Keratinocyte (primary cell): ENCODE results near the gene CENPP. TPM values are rescaled to one million over a fixed set of nuclear protein-coding genes. Genes with fewer than 3 reads are reported as not detected.

ENCODE experiments used
- DNase-seq: peaks from one replicate; pipeline ENCODE4 v3.0.0-alpha.2; 2011; ENCODE audit warnings: low read depth, missing footprints, low spot score
- FAIRE-seq: peaks from 2 replicates; lab custom pipeline; 2011; peaks lifted over from hg19 to GRCh38; lab: Jason Lieb, UNC
- H2AFZ ChIP-seq: 2 replicates; pipeline ENCODE4 v1.6.0; 2012; ENCODE audit warnings: low read length, control low read depth, inconsistent platforms; ENCODE audit not compliant: control insufficient read depth
- H3K27ac ChIP-seq: 2 replicates; pipeline ENCODE4 v1.5.1; 2011; ENCODE audit warnings: low read length; ENCODE audit not compliant: control insufficient read depth, insufficient read depth
- H3K27me3 ChIP-seq: 3 replicates; pipeline ENCODE4 v1.6.0; 2011; ENCODE audit warnings: low read length; ENCODE audit not compliant: control insufficient read depth, insufficient read depth; ENCODE audit errors: extremely low read depth
- H3K36me3 ChIP-seq, 2 experiments: 2 replicates in 1 of 2; 3 replicates in 1 of 2; pipeline ENCODE4 v1.5.1; 2011; ENCODE audit warnings: low read length in 2 of 2, mild to moderate bottlenecking in 1 of 2; ENCODE audit not compliant: control insufficient read depth in 2 of 2, insufficient read depth in 2 of 2; ENCODE audit errors: extremely low read depth in 1 of 2
- H3K4me1 ChIP-seq: 3 replicates; pipeline ENCODE4 v1.5.1; 2011; ENCODE audit warnings: low read length; ENCODE audit not compliant: control insufficient read depth, insufficient read depth; ENCODE audit errors: extremely low read depth
- H3K4me2 ChIP-seq: 3 replicates; pipeline ENCODE4 v1.6.0; 2011; ENCODE audit warnings: low read depth, low read length; ENCODE audit not compliant: control insufficient read depth, insufficient read depth; ENCODE audit errors: extremely low read depth
- H3K4me3 ChIP-seq, 3 experiments: fragments of 200-600 bp in 1 of 3; sonication (generic) in 1 of 3; 2 replicates in 2 of 3; 3 replicates in 1 of 3; pipeline ENCODE4 v1.5.1; 2011 to 2016; ENCODE audit warnings: low read length in 3 of 3, mild to moderate bottlenecking in 3 of 3, control low read depth in 2 of 3, inconsistent platforms in 1 of 3, low read depth in 1 of 3, mixed read lengths in 1 of 3, mixed run types in 1 of 3, moderate library complexity in 1 of 3; ENCODE audit not compliant: control insufficient read depth in 2 of 3, insufficient read depth in 2 of 3; ENCODE audit errors: extremely low read depth in 1 of 3
- H3K79me2 ChIP-seq: 2 replicates; pipeline ENCODE4 v1.6.0; 2012; ENCODE audit warnings: low read length; ENCODE audit not compliant: control insufficient read depth, insufficient read depth
- H3K9ac ChIP-seq: 3 replicates; pipeline ENCODE4 v1.6.0; 2011; ENCODE audit warnings: low read length; ENCODE audit not compliant: control insufficient read depth, insufficient read depth; ENCODE audit errors: extremely low read depth
- H3K9me1 ChIP-seq: 3 replicates; pipeline ENCODE4 v1.6.0; 2011; ENCODE audit warnings: low read length; ENCODE audit not compliant: control insufficient read depth, insufficient read depth; ENCODE audit errors: extremely low read depth
- H3K9me3 ChIP-seq: 2 replicates; pipeline ENCODE4 v1.5.1; 2012; ENCODE audit warnings: low read depth, low read length; ENCODE audit not compliant: control insufficient read depth
- H4K20me1 ChIP-seq: 3 replicates; pipeline ENCODE4 v1.6.0; 2011; ENCODE audit warnings: low read length; ENCODE audit not compliant: control insufficient read depth, insufficient read depth; ENCODE audit errors: extremely low read depth
- EZH2 ChIP-seq: IDR thresholded peaks from one replicate; pipeline ENCODE4 v1.6.1; 2012; ENCODE audit warnings: inconsistent platforms, mild to moderate bottlenecking, low read length, moderate library complexity
- dilution Hi-C: fragments of 300-500 bp; cut with MboI; formaldehyde crosslinking; loops from one replicate; pipeline ENCODE4 v1.7.0; 2020; ENCODE audit warnings: low sequenced_read_pairs; ENCODE audit not compliant: extremely low pct_ligation_motif_present
- polyA plus RNA-seq, 5 experiments: library from polyadenylated mRNA; depleted of rRNA in 3 of 5; stranded (reverse) in 3 of 5; stranded (forward) in 1 of 5; unstranded in 1 of 5; fragments of >200 nt; gene quantifications; 1 replicate in 1 of 5; 2 replicates in 3 of 5; 3 replicates in 1 of 5; pipeline versions ENCODE4 v1.2.1 to v1.2.3, GENCODE V29; 2011 to 2012; ENCODE audit warnings: missing spikeins in 2 of 5, low read depth in 1 of 5, low replicate concordance in 1 of 5
- TF ChIP-seq, protein P1 (sequence below), 3 experiments: IDR thresholded peaks in 1 of 3; conservative IDR thresholded peaks in 1 of 3; optimal IDR thresholded peaks in 1 of 3; 2 replicates in 2 of 3; 3 replicates in 1 of 3; pipeline versions ENCODE3 to v1.5.1; 2011; ENCODE audit warnings: low read length in 3 of 3, mild to moderate bottlenecking in 3 of 3, moderate library complexity in 2 of 3, control low read depth in 1 of 3, inconsistent platforms in 1 of 3; ENCODE audit not compliant: insufficient read depth in 2 of 3; ENCODE audit errors: extremely low read depth in 1 of 3

Gene CENPP
- polyA plus RNA-seq, 1 donor (not counting 4 experiments of a cell fraction or from before 2014, with no cell fraction given) = 6.7 TPM

DNA sequence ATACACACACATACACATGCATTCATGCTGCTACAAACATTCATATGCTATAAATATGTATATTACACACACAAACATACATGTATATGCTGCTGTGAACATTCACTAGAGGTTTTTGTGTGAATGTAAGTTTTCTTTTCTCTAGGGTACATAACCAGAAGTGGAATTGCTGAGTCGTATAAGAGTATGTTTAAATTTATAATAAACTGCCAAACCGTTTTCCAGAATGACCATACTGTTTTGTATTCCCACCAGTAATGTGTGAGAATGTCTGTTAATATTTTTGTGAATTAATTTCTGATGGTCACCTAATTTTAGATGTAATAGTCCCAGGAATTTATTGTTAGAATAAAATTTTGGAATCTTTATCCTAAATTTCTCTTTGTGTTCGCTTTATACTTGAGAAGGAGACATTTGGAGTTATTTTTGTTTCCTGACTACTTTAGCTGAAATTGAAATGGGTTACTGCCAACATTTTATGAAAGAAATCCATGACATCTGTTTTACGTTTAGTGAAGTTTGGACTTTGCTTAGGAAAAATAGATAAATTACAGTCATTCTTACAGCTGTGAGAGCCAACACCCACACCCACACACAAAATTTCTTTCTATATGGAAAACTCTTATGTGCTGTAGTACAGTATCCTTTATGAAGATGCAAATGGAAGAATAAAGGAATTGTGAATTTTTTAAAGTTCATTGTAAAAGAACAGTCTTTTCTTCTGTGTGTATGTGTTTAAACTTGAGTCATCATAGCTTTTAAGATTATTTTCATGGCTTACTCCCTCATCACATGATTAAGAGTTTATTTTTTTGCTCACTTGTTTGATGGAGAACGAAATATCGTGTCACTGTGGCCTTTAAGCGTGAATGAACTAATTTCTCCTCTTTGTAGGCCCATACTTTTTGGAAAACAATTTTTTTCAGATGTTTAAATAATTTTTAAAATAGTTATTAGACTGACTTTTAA is 24.3 kb downstream of the CENPP start:
- Histone ChIP-seq H3K9me1 (no peaks in the 10 kb centered on the region), H3K27me3 (no peaks in the 10 kb centered on the region), H3K79me2 (no peaks in the 10 kb centered on the region), H3K9me3 (no peaks in the 10 kb centered on the region), H3K27ac (no peak overlapping the region), H3K36me3 (no peaks in the 10 kb centered on the region), H3K4me3 (no peak overlapping the region), H4K20me1 (no peaks in the 10 kb centered on the region), H3K4me2 (no peak overlapping the region), H3K9ac (no peak overlapping the region), H3K4me1 (no peaks in the 10 kb centered on the region), H2AFZ (no peak overlapping the region)
- DNase-seq (no peak), FAIRE-seq (no peak)
- TF ChIP-seq, protein P1, sequence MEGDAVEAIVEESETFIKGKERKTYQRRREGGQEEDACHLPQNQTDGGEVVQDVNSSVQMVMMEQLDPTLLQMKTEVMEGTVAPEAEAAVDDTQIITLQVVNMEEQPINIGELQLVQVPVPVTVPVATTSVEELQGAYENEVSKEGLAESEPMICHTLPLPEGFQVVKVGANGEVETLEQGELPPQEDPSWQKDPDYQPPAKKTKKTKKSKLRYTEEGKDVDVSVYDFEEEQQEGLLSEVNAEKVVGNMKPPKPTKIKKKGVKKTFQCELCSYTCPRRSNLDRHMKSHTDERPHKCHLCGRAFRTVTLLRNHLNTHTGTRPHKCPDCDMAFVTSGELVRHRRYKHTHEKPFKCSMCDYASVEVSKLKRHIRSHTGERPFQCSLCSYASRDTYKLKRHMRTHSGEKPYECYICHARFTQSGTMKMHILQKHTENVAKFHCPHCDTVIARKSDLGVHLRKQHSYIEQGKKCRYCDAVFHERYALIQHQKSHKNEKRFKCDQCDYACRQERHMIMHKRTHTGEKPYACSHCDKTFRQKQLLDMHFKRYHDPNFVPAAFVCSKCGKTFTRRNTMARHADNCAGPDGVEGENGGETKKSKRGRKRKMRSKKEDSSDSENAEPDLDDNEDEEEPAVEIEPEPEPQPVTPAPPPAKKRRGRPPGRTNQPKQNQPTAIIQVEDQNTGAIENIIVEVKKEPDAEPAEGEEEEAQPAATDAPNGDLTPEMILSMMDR (optimal IDR thresholded peaks at IDR 0.05 in 1 of 3, IDR thresholded peaks at IDR 0.05 in 1 of 3, conservative IDR thresholded peaks at IDR 0.05 in 1 of 3; ENCODE audit: extremely low read depth in 1 of 3, insufficient read depth in 2 of 3, low read length in 3 of 3) = no peak
- no peak for TF ChIP-seq EZH2
- dilution Hi-C loops = no loop called here

DNA sequence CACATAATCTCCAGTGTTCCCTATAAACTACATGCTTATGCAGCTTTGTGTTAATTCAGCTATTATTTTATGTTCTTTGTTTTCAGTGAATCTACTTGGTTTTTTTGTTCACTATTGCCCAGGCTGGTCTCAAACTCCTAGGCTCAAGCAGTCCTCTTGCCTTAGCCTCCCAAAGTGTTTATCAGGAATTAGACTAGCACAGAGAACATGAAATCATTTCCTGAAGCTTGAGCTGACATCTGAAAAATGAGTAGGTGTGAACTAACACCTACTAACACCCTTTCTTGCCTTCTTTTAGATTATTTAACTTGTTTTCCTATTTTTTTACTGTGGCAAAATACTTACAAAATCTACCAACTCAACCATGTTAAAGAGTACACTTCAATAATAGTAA is 25.0 kb downstream of the CENPP start:
- no peaks in the 10 kb centered on the region for H3K4me1 ChIP-seq
- DNase-seq (no peak), FAIRE-seq (no peak)
- no peaks in the 10 kb centered on the region for H3K9me1 ChIP-seq
- H3K27ac ChIP-seq = no peak overlapping the region
- no peak overlapping the region for H3K4me3 ChIP-seq
- dilution Hi-C loops = no loop called here
- no peak overlapping the region for H3K4me2 ChIP-seq
- H4K20me1 ChIP-seq = no peaks in the 10 kb centered on the region
- no peak overlapping the region for H3K9ac ChIP-seq
- H3K27me3 ChIP-seq = no peaks in the 10 kb centered on the region
- TF ChIP-seq, protein P1 (optimal IDR thresholded peaks at IDR 0.05 in 1 of 3, IDR thresholded peaks at IDR 0.05 in 1 of 3, conservative IDR thresholded peaks at IDR 0.05 in 1 of 3; ENCODE audit: extremely low read depth in 1 of 3, insufficient read depth in 2 of 3, low read length in 3 of 3) = no peak
- H2AFZ ChIP-seq = no peak overlapping the region
- H3K79me2 ChIP-seq = no peaks in the 10 kb centered on the region
- H3K36me3 ChIP-seq = no peaks in the 10 kb centered on the region
- no peaks in the 10 kb centered on the region for H3K9me3 ChIP-seq
